Stimulated activated CD4-positive, alpha-beta T cell treated with anti-CD3 and anti-CD28 coated beads, Interleukin-2, amount 100 ng/mL, for 48 hours (primary cell): Measurements from ENCODE around the gene MED6.

Source experiments
- DNase-seq, 2 donors: peaks; one replicate each; pipeline ENCODE4 v3.0.0-alpha.2; 2020

Gene MED6, protein sequence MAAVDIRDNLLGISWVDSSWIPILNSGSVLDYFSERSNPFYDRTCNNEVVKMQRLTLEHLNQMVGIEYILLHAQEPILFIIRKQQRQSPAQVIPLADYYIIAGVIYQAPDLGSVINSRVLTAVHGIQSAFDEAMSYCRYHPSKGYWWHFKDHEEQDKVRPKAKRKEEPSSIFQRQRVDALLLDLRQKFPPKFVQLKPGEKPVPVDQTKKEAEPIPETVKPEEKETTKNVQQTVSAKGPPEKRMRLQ

DNA sequence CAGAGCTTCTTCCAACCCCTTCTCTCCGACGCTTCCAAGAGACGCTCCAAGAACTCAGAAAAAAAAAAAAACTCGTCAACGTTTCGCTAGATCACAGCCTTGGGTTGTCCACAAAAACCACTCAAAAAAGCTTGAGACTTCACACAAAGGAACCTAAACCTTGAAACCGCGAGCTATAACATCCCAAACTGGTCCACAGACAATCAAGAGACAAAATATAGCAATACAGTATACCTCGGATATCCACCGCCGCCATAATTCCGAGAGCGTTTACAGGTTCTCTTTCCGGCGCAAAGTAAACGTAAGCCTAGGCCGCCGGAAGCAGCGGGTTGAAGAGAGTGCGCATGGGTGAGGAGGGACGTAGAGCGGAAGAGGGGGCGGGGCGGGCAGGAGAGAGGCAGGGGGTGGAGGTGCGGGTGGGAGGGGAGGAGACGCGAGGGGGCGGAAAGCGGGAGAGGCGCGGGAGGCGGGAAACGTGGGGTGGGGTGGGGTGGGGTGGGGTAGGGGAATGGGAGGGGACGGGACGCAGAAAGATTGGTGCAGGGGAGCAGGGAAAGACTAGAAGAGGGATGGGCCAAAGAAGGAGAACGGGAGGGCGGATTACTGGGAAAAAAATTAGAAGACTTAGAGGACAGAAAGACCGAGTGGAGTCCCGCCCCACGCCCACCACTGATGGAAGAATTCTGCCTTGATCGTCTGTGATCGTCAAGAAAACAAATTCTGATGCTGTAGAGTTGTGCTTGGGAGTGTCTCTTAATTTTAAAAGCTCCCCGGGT is at the start of gene MED6:
Gene MED6 (minus strand): TSS at position 274 of the 776 bp plus-strand sequence. CDS start 18 bp downstream, at position 256.
- peak; percentile 83 to 86 for DNase-seq

DNA sequence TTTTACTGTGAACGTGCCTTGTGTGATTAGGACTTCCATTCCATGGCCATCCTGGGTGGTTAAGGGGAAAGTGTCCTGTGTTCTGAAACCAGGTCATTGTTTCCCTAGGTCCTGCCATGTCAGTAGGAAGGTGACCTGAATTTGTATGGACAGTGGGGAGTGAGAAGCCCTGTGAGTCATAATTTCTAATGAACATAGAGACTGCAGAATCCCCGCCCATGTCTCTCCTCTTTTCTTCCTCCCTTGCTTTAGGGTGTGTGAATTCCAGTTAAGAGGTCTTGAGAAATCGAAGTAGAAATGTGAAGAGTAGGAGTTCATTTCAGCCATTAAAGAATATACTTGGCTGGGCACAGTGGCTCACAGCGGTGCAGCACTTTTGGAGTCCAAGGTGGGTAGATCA is 49.3 kb upstream of the MED6 start:
- DNase-seq, result no peak

- no peak for DNase-seq
Observed at GRCh38 chr14:70648346-70648745, 47.9 kb upstream of the MED6 start.

- DNase-seq, result no peak
Observed at GRCh38 chr14:70646705-70647104, 46.2 kb upstream of the MED6 start.

GRCh38 chr14:70645892-70646291 is 45.4 kb upstream of the MED6 start:
- no peak for DNase-seq

DNA sequence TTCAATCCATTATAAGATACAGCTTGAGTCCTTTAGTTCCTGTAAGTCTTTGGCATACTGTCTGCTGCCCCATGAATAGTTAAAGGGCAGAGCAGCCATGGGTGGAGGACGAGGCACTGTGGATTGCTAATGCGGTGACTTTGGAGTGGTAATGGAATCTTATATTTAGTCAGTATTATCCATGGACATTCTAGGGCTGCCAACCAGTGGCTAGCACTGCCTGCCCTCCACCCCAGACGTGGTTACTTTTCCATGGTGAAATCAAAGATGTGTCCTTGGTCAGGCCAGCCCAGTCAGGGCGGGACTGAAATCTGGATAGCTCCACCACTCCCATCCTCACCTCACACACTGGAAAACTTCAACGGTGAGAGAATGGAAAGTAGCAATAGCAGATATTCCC is 43.5 kb upstream of the MED6 start:
- DNase-seq, result no peak

DNA sequence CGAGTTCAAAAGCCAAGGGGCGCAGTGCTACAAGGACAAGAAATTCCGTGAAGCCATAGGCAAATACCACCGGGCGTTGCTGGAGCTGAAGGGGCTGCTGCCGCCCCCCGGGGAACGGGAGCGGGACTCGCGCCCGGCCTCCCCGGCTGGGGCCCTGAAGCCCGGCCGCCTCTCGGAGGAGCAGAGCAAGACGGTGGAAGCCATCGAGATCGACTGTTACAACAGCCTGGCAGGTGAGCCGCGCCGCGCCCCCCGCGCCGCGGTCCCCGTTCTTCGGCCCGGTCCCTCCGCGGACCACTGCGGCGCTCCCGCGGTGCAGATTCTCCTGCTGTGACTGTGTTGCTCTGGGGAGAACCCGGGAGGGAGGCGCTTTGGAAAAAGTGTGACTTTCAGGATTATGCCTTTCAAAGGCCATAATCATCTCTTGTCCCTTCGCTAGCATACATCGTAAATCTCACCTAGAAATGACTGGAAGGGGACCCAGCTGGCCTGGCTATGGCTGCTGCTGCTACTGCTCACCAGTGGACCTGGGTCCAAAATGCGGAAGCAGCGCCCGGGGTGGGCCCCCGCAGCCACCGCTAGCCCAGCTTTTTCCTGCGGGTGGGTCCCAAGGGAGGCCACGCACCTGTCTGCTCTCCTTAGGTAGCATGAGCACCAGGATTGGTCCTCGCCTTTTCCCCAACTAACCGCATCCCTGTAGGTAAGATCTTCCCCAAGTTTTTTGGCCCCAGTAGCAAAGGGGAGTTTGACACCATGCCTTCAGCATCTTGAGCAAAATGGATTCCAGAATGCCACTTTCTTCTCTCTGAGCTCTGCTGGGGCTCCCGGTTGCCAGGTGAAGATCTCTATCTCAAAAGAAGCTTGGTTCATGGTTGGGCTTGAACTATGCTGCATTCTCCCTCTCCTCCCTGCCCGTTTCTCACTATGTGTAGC is 42.1 kb upstream of the MED6 start:
- no peak for DNase-seq

DNA sequence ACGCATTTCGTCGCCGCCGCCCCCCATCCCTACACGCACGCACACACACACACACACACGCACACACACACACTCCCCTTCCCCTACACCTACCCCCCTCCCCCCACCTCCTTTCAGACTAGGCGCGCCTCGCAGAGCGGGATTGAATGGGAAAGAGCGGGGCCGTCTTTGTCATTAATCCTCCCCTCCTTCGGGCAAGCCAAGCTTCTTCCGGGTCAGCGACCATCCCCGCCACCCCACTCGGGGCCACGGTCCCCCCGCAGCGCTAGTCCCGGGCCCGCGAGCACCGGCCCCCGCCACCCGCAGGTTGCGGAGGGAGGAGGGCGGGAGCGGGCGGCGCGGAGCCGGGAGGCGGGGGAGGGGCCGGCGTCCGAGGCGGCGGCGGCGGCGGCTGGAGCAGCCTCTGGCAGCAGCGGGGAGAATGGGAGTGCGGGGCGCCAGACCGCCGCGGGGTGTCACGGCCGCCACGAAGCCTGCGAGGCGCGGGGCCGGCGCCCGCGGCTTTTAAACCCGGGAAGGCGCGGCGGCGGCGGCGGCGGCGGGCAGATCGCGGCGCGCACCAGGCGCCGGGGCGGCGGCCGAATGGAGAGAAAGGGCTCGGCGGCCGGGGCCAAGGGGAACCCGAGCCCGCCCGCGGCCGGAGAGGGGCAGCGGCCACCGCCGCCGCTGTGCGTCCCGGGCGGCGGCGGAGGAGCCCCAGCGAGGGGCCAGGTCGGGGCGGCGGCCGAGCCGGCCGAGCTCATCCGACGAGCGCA is 41.3 kb upstream of the MED6 start, which contains the start of gene TTC9:
Gene TTC9 (plus strand): TSS at position 369 of the 755 bp plus-strand sequence. CDS start 214 bp downstream, at position 583.
- DNase-seq, result no peak

DNA sequence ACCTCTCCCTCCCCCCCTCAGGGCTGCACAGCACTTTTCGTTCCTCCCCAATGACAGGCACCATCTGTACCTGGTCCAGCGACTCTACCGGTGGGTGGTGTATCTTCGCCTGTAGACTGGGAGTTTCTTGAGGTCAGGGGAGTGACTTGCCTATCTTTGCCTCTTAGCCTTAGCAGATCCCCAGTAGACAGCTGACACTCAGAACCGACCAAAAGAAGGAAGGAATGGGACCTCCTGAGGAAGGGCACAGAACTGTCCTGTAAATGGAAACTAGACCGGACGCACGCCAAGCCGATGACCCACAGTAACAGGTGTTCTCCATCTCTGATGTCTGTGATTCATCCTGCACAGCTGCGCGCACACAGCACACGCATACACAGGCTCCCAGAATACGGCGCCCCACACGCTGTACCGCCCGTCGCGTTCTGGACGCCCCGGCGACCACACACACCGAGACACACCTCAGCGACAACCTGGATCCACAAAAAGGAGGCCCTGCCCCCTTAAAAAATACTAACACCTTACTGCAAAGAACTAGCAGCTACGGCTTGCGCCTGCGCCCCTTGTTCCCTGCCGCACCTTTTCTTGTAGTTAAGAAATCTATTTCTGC is 40.6 kb upstream of the MED6 start:
- DNase-seq, result peak in 1 of 2 donors; percentile 41

GRCh38 chr14:70638416-70638815 is 38.0 kb upstream of the MED6 start:
- no peak for DNase-seq

GRCh38 chr14:70635971-70636595 is 35.6 kb upstream of the MED6 start:
- DNase-seq, result no peak

GRCh38 chr14:70631948-70632347 is 31.5 kb upstream of the MED6 start:
- DNase-seq, result no peak

DNA sequence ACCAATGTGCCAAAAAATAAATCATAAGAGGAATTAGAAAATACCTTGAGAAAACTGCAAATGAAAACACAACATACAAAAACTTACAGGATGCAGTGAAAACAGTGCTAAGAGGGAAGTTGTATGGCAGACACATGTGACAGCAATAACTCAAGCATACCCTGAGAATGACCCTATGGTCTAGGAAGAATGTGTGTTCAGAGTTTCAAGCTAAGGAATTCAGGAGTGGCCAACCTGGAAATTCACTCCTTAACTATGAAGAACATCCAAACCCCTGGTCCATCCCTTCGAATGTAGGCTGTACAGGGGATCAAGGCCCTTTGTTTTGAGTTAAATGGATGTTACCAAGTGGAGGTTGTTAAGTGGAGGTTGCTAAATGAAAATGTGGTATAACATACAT is 24.5 kb upstream of the MED6 start:
- no peak for DNase-seq

DNA sequence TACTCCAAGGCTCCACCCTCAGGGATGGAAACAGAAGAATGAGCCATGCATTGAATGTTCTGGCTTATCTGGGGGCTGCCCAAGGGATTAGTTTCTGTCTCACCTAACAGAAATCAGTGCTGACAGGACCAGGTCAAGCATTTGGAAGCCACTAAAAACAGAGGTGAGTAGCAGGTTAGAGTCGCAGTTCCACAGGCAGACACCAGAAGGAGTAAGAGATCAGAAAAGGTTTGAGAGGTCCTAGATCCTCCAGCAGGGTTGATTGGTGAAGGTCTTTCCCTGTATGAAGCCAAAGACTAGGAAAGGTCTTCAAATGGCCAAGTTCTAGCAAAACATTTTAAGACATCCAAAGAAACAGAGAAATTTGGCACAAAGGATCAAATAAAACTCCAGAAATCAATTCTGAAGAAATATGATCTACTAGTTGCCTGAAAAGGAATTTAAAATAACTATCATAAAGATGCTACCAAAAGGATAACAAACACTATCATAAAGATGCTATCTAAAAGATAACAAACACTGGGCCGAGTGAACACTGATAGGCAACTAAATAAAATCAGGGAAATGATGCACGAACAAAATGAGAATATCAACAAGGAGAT is 21.8 kb upstream of the MED6 start:
- DNase-seq, result peak; percentile 38 to 43

DNA sequence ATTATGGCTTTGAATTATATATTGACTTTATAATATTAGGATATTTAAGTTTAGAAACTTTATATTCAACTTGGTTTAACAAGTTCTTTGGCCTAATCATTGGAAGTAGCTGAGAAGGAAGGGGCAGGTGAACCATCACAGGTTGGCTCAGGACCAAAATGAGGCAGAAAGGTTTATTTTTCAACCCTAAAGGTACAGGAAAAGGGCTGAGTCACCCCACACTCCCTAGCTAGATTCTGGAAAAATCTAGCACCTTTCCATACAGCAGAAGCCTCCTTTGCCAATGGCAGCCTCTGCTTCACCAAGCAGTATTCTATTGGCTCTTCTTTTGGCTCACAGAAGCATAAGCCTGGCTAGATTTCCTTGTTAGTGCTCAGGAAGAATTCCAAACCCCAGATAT is 19.3 kb upstream of the MED6 start:
- DNase-seq, result no peak

DNA sequence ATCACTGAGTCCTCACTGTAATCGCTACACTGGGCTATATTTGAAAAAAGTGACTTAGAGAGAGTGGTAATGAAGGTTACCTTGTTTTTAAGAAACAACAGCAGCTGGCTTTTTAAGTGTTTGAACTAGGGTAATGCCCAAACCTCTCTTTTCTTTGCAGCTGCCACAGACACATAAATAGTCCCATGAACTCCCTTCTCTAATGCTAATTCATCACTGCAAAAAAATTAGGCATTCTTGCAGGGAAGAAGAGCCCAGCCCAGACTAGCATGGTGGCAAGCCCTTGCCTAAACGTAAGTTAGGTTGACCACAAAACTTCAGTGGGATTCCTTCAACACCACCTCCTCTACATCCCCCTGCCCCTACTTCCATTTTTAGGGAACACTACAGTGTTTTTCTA is 17.9 kb upstream of the MED6 start:
- no peak for DNase-seq

- no peak for DNase-seq
Observed at GRCh38 chr14:70616646-70617045, 16.2 kb upstream of the MED6 start.

DNA sequence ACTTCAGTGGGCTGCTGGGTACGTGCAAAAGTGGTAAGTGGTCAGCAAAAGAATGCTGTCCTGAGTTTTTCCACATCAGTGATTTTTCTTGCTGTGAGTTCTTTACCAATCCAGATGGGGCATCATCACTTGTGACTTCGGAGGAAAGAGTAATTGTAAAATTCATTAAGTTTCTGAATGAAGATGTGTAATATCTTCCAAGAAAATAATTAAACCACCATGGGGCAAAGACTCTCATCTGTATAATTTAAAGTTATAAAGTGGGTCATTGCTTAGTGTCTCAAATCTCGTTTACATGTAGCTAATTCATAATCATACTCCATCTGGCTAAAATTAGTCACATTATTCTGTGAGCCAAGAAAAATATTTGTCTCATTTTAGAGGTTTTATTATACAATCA is 10.8 kb upstream of the MED6 start:
- DNase-seq, result no peak

DNA sequence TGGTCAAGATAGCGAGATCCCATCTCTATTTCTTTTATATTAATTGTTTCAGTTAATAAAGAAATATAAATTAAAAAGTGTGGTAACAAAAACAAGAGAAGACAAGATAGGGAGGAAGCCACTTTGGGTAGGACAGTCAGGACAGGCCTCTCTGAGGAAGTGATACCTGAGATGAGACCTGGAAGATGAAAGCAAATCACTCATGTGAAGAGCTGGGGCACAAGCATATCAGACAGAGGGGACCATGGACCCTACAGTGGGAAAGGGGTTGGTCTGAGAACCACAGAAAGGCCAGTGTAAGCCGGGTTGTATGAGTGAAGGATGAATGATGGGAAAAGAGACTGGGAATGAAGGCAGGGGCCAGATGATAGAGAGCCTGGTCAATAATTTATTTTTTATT is 1.8 kb upstream of the MED6 start:
- DNase-seq, result no peak

DNA sequence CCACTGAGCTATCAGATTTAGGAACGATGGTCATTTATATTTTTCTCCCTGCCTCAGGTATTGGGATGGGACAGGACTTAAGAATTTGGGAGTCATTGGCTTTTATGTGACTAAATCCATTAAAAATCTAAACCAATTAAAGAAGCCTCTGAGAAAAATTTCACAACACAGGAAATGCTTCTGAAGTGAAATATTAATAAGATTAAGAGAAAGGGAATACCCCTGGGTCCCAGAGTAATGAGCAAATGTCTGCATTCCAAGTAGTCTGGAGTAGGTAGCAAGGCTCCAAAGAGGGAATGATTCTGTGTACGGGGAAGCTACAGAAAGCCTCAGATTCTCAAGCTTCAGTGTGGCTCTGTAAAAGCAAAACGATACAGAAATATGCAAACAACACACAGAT is 707 bp upstream of the MED6 start:
- DNase-seq, result no peak

DNA sequence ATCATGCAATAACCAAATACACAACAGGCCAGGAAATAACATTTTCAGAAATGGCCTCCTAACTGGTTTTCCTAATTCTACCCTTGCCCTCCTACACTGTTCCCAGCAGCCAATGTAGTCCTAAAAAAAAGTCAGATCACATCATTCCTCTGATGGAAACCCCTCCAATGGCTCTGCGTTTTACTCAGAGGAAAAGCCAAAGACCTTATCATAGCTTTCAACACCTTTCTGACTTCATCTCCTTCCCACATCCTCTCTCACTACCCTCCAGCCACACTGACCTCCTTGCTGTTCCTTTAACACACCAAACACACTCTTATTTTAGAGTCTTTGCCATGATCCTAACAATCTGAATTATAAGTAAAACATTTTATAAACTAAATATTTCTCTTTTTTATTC is 1.1 kb downstream of the MED6 start:
- DNase-seq, result no peak
